ENCODE data around the gene GNB1L.

GNB1L gene

DNA sequence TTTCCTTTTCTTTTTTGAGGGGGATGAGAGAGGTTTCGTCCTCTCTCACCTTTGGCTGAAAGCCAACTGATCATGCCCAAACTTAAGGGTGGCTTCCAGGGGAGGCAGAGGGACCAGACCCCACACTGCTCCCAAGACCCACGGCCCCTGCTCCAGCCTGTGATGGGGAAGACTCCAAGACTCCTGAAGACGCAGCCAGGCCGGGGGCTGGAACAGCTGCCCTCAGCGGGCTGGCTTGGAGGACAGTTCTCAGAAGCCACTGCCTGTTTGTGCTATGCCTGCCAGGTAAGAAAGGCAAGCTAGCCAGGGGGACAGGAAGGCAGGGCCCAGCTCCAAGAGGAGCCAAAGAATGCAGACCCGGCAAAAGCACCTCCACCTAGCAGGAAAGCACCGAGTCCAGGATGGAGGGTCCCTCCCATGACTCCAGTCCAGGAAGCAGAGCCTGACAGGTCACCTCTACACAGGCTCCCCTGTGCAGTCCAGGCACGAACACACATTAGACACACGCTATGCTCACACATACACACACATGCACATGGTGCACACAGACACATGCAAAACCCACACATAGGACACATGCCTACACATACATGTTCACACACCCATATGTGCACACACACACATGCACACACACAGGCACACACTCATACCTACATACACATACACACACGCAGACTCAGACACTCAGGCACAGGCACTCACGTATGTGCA is 31.3 kb downstream of the GNB1L start:
- no peak overlapping the region for H3K4me3 ChIP-seq (ENCODE audit: low read depth, low read length)
- in situ Hi-C loops (cut with HindIII; ENCODE audit: low sequenced_read_pairs), result no loop called here
- TF ChIP-seq, protein P1, sequence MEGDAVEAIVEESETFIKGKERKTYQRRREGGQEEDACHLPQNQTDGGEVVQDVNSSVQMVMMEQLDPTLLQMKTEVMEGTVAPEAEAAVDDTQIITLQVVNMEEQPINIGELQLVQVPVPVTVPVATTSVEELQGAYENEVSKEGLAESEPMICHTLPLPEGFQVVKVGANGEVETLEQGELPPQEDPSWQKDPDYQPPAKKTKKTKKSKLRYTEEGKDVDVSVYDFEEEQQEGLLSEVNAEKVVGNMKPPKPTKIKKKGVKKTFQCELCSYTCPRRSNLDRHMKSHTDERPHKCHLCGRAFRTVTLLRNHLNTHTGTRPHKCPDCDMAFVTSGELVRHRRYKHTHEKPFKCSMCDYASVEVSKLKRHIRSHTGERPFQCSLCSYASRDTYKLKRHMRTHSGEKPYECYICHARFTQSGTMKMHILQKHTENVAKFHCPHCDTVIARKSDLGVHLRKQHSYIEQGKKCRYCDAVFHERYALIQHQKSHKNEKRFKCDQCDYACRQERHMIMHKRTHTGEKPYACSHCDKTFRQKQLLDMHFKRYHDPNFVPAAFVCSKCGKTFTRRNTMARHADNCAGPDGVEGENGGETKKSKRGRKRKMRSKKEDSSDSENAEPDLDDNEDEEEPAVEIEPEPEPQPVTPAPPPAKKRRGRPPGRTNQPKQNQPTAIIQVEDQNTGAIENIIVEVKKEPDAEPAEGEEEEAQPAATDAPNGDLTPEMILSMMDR (IDR thresholded peaks at IDR 0.05; ENCODE audit: low read depth, low read length), result no peak
- DNase-seq (ENCODE audit: low read depth, low spot score), result no peak

DNA sequence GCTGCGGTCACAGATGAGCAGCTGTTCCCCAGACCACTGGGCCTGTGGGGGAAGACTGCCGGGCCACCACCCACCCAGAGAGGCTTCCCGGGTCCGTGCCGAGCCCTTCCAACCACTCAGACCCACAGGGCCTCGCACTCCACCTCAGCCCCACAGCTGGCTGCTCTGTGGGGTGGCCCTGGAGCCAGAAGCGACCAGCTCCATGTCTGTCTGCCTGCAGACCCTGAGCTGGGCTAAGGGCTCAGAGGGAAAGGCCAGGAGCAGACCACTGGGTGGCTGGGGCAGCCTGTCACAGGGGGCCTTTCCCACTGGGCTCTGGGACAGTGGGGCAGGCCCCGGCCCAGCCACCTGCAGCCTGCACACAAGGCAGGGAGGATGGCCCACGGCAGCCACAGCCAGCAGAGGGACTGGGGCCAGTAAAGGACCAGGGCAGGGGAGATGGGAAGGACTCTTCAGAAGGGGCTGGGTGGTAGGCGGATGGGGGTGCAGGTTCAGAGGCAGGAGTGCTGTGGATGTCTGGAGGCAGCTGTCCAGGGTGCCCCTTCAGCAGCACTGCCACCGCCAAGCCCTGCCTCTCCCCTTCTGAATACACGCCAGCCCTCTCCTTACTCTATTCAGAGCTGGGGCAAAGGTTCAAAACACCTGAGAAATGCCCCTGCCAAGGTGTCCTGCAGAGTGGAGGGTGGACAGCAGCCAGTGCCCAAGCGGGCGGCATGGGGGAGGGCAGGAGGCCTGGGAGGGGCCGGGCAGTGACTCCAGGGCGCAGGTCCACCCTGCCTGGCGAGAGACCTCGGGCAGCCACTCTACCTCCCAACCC is 32.2 kb downstream of the GNB1L start:
- no peak overlapping the region for H3K4me3 ChIP-seq (ENCODE audit: low read depth, low read length)
- TF ChIP-seq, protein P1 (IDR thresholded peaks at IDR 0.05; ENCODE audit: low read depth, low read length), result no peak
- DNase-seq (ENCODE audit: low read depth, low spot score), result no peak
- in situ Hi-C loops (cut with HindIII; ENCODE audit: low sequenced_read_pairs), result no loop called here

DNA sequence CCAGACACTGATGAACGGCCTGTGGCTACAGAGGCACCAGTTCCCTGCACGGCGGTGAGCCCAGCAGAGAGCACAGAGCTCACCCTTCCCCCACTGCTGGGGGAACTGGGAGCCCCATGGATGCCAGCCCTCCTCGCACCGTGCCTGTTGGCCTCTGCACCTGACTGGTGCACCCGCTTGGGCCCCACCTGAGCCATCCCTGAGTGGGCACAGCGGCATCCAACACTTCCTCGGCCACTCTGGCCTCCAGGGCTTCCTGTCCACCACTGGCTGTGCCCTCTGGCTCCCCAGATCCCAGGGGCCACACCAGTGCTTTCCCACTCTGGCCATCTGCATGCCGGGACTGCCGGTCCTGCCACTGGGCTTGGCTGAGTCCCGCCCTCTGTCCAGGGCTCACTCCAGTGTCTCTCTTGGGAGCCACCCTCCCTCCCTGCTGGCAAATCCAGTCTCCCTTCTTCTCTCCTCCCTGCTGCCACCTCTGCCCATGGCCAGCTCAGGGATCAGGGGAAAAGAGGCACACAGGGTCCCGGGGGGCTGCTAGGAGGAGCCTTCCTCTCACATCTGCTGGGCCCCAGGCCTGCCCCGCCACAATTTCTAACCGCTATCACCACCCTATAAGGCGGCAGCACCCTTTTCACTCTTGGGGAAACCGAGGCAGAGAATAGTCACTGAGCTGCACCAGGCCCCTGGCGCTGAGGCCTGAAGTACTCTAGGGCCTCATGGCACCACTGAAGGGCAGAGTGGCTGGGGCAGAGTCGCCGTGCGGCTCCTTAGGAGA is 33.0 kb downstream of the GNB1L start:
- TF ChIP-seq, protein P1 (IDR thresholded peaks at IDR 0.05; ENCODE audit: low read depth, low read length), result no peak
- in situ Hi-C loops (cut with HindIII; ENCODE audit: low sequenced_read_pairs), result no loop called here
- DNase-seq (ENCODE audit: low read depth, low spot score), result no peak
- no peak overlapping the region for H3K4me3 ChIP-seq (ENCODE audit: low read depth, low read length)

DNA sequence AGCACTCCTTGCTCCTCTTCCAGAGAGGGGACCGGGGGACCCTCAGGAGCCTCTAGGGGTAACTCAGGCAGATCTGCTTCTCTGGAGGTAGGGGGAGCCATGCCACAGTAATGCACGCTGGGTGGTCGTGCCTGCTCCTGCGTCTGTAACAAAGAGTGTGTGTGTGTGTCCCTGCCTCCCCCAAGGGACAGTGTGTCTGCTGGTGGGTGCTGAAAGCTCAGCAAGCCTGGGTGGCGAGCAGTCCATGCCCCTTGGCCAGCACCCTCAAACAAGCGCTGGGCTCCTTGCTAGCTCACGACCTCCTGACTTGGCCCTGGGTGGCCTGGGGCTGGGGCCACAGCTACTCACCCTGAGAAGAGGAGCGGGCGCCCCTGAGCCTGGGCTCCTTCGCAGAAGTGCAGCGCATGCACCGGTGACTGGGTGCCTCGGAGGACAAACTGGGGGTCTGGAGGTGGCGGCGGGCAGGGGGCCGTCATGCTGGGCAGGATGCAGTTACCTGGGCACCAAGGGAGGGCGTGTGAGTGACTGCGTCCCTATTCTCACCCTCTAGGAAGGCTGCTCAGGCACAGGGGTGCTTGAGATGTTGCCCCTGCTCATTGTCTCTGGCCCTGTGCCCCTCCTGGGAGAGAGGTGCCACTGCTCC is 33.7 kb downstream of the GNB1L start:
- no peak overlapping the region for H3K4me3 ChIP-seq (ENCODE audit: low read depth, low read length)
- in situ Hi-C loops (cut with HindIII; ENCODE audit: low sequenced_read_pairs), result no loop called here
- TF ChIP-seq, protein P1 (IDR thresholded peaks at IDR 0.05; ENCODE audit: low read depth, low read length), result no peak
- no peak for DNase-seq (ENCODE audit: low read depth, low spot score)

DNA sequence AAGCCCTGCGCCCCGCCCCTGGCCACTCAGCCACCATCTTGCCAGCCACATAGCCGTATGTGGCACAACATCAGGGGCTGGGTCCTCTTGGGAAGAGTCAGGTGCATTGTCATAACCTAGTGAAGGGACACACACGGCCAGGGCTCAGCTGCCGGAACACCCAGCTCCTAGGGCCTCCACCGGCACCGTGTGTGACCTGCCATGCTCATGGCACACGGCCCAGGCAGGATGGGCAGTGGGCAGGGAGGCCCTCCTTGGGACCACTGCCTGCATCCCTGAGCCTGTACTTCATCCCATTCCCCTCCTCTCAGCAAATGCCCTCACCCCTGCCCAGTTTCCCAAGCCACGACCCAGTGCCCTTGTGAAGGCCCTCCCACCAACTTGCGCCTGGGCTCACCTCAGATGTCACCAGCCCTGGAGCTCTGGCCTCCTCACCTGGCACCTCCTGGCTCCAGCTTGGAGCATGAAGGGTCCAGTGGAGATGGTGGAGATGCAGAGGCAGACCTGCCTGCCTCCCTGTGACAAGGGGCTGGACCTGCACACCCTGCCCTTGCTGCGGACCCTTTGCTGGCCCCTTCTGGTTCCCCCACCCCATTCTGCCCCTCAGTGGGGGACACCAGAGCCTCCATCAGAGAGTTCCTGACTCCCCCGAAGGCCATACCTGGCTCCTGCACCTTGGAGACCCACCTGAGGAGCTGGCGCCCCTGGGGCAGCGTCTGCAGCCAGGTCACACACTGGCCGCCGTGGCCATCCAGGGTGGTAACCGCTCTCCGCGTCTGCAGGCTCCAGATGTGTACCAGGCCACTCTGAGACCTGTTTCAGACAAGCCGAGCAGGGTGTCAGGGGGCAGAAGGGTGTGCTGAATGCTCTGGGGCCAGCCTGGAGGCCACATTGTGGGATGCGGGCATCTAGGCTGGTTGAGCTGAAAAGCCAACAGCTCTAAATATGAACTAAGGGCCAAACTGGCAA is 34.5 kb downstream of the GNB1L start:
- DNase-seq (ENCODE audit: low read depth, low spot score), result no peak
- no peak overlapping the region for H3K4me3 ChIP-seq (ENCODE audit: low read depth, low read length)
- TF ChIP-seq, protein P1 (IDR thresholded peaks at IDR 0.05; ENCODE audit: low read depth, low read length), result no peak
- in situ Hi-C loops (cut with HindIII; ENCODE audit: low sequenced_read_pairs), result no loop called here

Data from astrocyte of the spinal cord (primary cell).